HG03457 (cell line): ENCODE data around the gene CDKN1C.

Experiments
- ATAC-seq: cut with Tn5 transposase; IDR thresholded peaks from one replicate; pipeline ENCODE4 v1.9.1; 2021; ENCODE audit warnings: moderate number of reproducible peaks; ENCODE audit not compliant: unreplicated experiment

Gene CDKN1C

GRCh38 chr11:2885678-2886081, at the start of gene CDKN1C:
CDKN1C (minus strand) TSS chr11:2885775; CDS start chr11:2885456, 319 bp downstream.
- peak; percentile 57 for ATAC-seq

- ATAC-seq, result no peak
Observed at GRCh38 chr11:2934611-2935239, 49.1 kb upstream of the CDKN1C start.

- ATAC-seq, result no peak
Observed at GRCh38 chr11:2934021-2934550, 48.5 kb upstream of the CDKN1C start.

GRCh38 chr11:2933375-2934020, 47.9 kb upstream of the CDKN1C start:
- no peak for ATAC-seq

GRCh38 chr11:2932850-2933251, 47.3 kb upstream of the CDKN1C start:
- no peak for ATAC-seq

- ATAC-seq, result no peak
Observed at GRCh38 chr11:2931771-2932738, 46.5 kb upstream of the CDKN1C start.

- no peak for ATAC-seq
Observed at GRCh38 chr11:2931420-2931746, 45.8 kb upstream of the CDKN1C start.

- no peak for ATAC-seq
Observed at GRCh38 chr11:2930704-2931419, 45.3 kb upstream of the CDKN1C start.

GRCh38 chr11:2929950-2930703, 44.6 kb upstream of the CDKN1C start:
- ATAC-seq, result no peak

- no peak for ATAC-seq
Observed at GRCh38 chr11:2929531-2929949, 44.0 kb upstream of the CDKN1C start.

GRCh38 chr11:2928605-2929530, 43.3 kb upstream of the CDKN1C start, which contains the start of gene PHLDA2:
PHLDA2 (minus strand) TSS chr11:2929420; CDS start chr11:2929364, 56 bp downstream.
- ATAC-seq, result no peak

- no peak for ATAC-seq
Observed at GRCh38 chr11:2927851-2928604, 42.5 kb upstream of the CDKN1C start.

- ATAC-seq, result no peak
Observed at GRCh38 chr11:2927121-2927800, 41.7 kb upstream of the CDKN1C start.

- ATAC-seq, result no peak
Observed at GRCh38 chr11:2926611-2927051, 41.1 kb upstream of the CDKN1C start.

- ATAC-seq, result no peak
Observed at GRCh38 chr11:2924821-2925675, 39.5 kb upstream of the CDKN1C start.

GRCh38 chr11:2924381-2924780, 38.8 kb upstream of the CDKN1C start:
- no peak for ATAC-seq
